ENCODE results near the gene LCN10. TPM values are rescaled to one million over a fixed set of nuclear protein-coding genes. Genes with fewer than 3 reads are reported as not detected.
"Not testable (repeated sequence)": the region's sequence is repeated elsewhere in the genome, so short reads cannot be mapped to it uniquely, and the experiment has no call there.

Gene LCN10
- total RNA-seq, 1 donor from 2014 or later, result not detected

GRCh38 chr9:136771907-136772415 is 29.2 kb upstream of the LCN10 start:
- no peak for DNase-seq

- DNase-seq, result peak; percentile 30
Measured at GRCh38 chr9:136769710-136770191, 27.0 kb upstream of the LCN10 start.

- DNase-seq, result peak; percentile 74
Measured at GRCh38 chr9:136766410-136767120, 23.8 kb upstream of the LCN10 start.

GRCh38 chr9:136765745-136766409 is 23.1 kb upstream of the LCN10 start:
- DNase-seq, result not testable (repeated sequence)

- no peak for DNase-seq
Measured at GRCh38 chr9:136765041-136765440, 22.3 kb upstream of the LCN10 start.

GRCh38 chr9:136764301-136764891 is 21.7 kb upstream of the LCN10 start, which contains the start of gene LCN15:
Gene LCN15 (minus strand): TSS chr9:136764518. CDS start chr9:136764488, 30 bp downstream.
- no peak for DNase-seq

- DNase-seq, result no peak
Measured at GRCh38 chr9:136763649-136764035, 20.9 kb upstream of the LCN10 start.

- peak; percentile 50 for DNase-seq
Measured at GRCh38 chr9:136762915-136763648, 20.3 kb upstream of the LCN10 start.

- no peak for DNase-seq
Measured at GRCh38 chr9:136762221-136762691, 19.5 kb upstream of the LCN10 start.

GRCh38 chr9:136761545-136761981 is 18.8 kb upstream of the LCN10 start:
- DNase-seq, result no peak

- peak; percentile 66 for DNase-seq
Measured at GRCh38 chr9:136760834-136761544, 18.2 kb upstream of the LCN10 start.

- no peak for DNase-seq
Measured at GRCh38 chr9:136760424-136760823, 17.7 kb upstream of the LCN10 start.

- DNase-seq, result no peak
Measured at GRCh38 chr9:136759436-136760325, 16.9 kb upstream of the LCN10 start.

- no peak for DNase-seq
Measured at GRCh38 chr9:136759001-136759400, 16.3 kb upstream of the LCN10 start.

GRCh38 chr9:136757751-136758140 is 15.0 kb upstream of the LCN10 start:
- no peak for DNase-seq

- DNase-seq, result peak; percentile 50
Measured at GRCh38 chr9:136757328-136757727, 14.6 kb upstream of the LCN10 start.

GRCh38 chr9:136756836-136757235 is 14.1 kb upstream of the LCN10 start:
- no peak for DNase-seq

- DNase-seq, result no peak
Measured at GRCh38 chr9:136756134-136756438, 13.3 kb upstream of the LCN10 start.

- DNase-seq, result not testable (repeated sequence)
Measured at GRCh38 chr9:136755302-136756133, 12.8 kb upstream of the LCN10 start.
